Measurements from ENCODE around the gene RAD51B.
"Not testable (repeated sequence)": the region's sequence is repeated elsewhere in the genome, so short reads cannot be mapped to it uniquely, and the experiment has no call there.

Gene RAD51B

DNA sequence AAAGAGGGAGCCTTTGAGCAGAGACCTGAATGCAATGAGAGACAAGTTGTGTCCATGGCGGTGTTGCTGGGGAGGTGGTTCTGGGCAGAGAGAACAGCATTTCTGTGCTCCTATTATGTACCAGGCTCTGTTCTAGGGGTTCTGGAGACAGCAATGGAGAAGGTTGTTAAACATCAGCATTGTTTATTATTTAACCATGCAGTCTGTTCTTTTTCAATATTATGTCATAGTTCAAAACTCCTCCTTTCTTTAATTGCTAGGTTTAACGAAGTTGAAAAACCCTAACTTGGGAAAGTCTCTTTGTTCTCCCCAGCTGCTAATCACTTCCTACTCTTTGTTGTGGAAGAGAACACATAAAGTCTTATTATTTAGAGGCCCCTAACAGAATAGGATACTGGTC, 279.3 kb downstream of the RAD51B start:
- no peaks in the 10 kb centered on the region for H3K27me3 ChIP-seq (ENCODE audit: control insufficient read depth, insufficient read depth, low read length)
- no peak overlapping the region for H3K9ac ChIP-seq
- H3K4me1 ChIP-seq, result no peaks in the 10 kb centered on the region
- no peaks in the 10 kb centered on the region for H3K79me2 ChIP-seq
- H3K27ac ChIP-seq, result no peak overlapping the region
- TF ChIP-seq, protein P1, sequence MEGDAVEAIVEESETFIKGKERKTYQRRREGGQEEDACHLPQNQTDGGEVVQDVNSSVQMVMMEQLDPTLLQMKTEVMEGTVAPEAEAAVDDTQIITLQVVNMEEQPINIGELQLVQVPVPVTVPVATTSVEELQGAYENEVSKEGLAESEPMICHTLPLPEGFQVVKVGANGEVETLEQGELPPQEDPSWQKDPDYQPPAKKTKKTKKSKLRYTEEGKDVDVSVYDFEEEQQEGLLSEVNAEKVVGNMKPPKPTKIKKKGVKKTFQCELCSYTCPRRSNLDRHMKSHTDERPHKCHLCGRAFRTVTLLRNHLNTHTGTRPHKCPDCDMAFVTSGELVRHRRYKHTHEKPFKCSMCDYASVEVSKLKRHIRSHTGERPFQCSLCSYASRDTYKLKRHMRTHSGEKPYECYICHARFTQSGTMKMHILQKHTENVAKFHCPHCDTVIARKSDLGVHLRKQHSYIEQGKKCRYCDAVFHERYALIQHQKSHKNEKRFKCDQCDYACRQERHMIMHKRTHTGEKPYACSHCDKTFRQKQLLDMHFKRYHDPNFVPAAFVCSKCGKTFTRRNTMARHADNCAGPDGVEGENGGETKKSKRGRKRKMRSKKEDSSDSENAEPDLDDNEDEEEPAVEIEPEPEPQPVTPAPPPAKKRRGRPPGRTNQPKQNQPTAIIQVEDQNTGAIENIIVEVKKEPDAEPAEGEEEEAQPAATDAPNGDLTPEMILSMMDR (IDR thresholded peaks at IDR 0.05), result no peak
- H3K4me3 ChIP-seq (ENCODE audit: low read depth, low read length), result no peak overlapping the region
- no peak overlapping the region for H3K4me2 ChIP-seq (ENCODE audit: low read length)
- H3K9me3 ChIP-seq (ENCODE audit: control insufficient read depth, low read length), result no peaks in the 10 kb centered on the region
- H2AFZ ChIP-seq, result no peak overlapping the region
- H3K36me3 ChIP-seq (ENCODE audit: control insufficient read depth, insufficient read depth, low read length), result no peaks in the 10 kb centered on the region

DNA sequence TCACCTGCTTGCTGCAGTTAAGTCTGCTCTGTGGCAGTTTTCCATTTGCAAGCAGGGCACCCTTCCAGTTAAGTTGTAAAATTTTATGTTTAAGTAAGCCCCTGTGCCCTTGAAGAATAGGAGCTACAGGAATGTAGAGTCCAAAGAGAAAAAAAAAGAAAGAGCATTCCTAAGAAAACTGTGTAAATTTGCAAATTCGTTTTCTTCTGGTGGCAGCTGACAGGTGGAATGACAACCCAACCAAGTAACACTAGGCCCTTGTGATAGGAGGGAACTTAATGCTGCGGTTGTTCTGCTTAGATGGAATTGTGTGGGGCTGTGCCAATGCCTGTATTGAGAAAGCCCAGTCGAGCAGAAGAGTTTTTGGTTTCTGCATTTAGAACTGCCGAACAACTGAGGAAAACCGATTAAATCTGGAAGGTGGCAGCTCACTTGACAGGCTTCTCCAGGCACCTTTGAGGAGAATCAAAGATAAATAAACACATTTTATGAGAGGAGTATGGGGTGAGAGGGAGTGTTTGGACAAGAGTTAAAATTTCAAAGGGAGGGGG, 280.0 kb downstream of the RAD51B start:
- H3K4me2 ChIP-seq (ENCODE audit: low read length), result no peak overlapping the region
- TF ChIP-seq, protein P1 (IDR thresholded peaks at IDR 0.05), result no peak
- no peak overlapping the region for H2AFZ ChIP-seq
- no peak overlapping the region for H3K4me3 ChIP-seq (ENCODE audit: low read depth, low read length)
- H3K27me3 ChIP-seq (ENCODE audit: control insufficient read depth, insufficient read depth, low read length), result no peaks in the 10 kb centered on the region
- no peaks in the 10 kb centered on the region for H3K79me2 ChIP-seq
- no peaks in the 10 kb centered on the region for H3K4me1 ChIP-seq
- no peaks in the 10 kb centered on the region for H3K36me3 ChIP-seq (ENCODE audit: control insufficient read depth, insufficient read depth, low read length)
- no peak overlapping the region for H3K27ac ChIP-seq
- H3K9ac ChIP-seq, result no peak overlapping the region
- no peaks in the 10 kb centered on the region for H3K9me3 ChIP-seq (ENCODE audit: control insufficient read depth, low read length)

DNA sequence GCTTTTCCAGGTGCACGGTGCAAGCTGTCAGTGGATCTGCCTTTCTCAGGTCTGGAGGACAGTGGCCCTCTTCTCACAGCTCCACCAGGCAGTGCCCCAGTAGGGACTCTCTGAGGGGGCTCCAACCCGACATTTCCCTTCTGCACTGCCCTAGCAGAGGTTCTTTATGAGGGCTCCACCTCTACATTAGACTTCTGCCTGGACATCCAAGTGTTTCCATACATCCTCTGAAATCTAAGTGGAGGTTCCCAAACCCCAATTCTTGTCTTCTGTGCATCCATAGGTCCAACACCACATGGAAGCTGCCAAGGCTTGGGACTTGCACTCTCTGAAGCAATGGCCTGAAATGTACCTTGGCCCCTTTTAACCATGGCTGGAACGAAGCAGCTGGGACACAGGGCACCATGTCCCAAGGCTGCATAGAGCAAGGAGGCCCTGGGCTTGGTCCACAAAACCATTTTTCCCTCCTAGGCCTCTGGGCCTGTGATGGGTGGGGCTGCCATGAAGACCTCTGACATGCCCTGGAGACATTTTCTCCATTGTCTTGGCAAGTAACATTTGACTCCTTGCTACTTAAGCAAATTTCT, 282.2 kb downstream of the RAD51B start:
- H3K9ac ChIP-seq; H3K36me3 ChIP-seq (ENCODE audit: control insufficient read depth, insufficient read depth, low read length); H3K27me3 ChIP-seq (ENCODE audit: control insufficient read depth, insufficient read depth, low read length); H3K4me3 ChIP-seq (ENCODE audit: low read depth, low read length); H3K27ac ChIP-seq; H3K9me3 ChIP-seq (ENCODE audit: control insufficient read depth, low read length); H3K4me2 ChIP-seq (ENCODE audit: low read length); H3K79me2 ChIP-seq; H2AFZ ChIP-seq; H3K4me1 ChIP-seq: not testable (repeated sequence)

GRCh38 chr14:68103853-68104252, 284.3 kb downstream of the RAD51B start:
- no peak overlapping the region for H3K4me2 ChIP-seq (ENCODE audit: low read length)
- TF ChIP-seq, protein P1 (IDR thresholded peaks at IDR 0.05), result no peak
- H3K4me1 ChIP-seq, result no peaks in the 10 kb centered on the region
- H3K4me3 ChIP-seq (ENCODE audit: low read depth, low read length), result no peak overlapping the region
- H3K9me3 ChIP-seq (ENCODE audit: control insufficient read depth, low read length), result no peaks in the 10 kb centered on the region
- H3K36me3 ChIP-seq (ENCODE audit: control insufficient read depth, insufficient read depth, low read length), result no peaks in the 10 kb centered on the region
- no peak overlapping the region for H3K9ac ChIP-seq
- H3K27me3 ChIP-seq (ENCODE audit: control insufficient read depth, insufficient read depth, low read length), result no peaks in the 10 kb centered on the region
- H3K27ac ChIP-seq, result no peak overlapping the region
- H2AFZ ChIP-seq, result no peak overlapping the region
- H3K79me2 ChIP-seq, result no peaks in the 10 kb centered on the region

GRCh38 chr14:68104518-68104917, 284.9 kb downstream of the RAD51B start:
- Histone ChIP-seq H3K4me1 (no peaks in the 10 kb centered on the region), H3K36me3 (ENCODE audit: control insufficient read depth, insufficient read depth, low read length) (no peaks in the 10 kb centered on the region), H2AFZ (no peak overlapping the region), H3K4me2 (ENCODE audit: low read length) (no peak overlapping the region), H3K9me3 (ENCODE audit: control insufficient read depth, low read length) (no peaks in the 10 kb centered on the region), H3K79me2 (no peaks in the 10 kb centered on the region), H3K27me3 (ENCODE audit: control insufficient read depth, insufficient read depth, low read length) (no peaks in the 10 kb centered on the region), H3K9ac (no peak overlapping the region), H3K27ac (no peak overlapping the region), H3K4me3 (ENCODE audit: low read depth, low read length) (no peak overlapping the region)
- TF ChIP-seq, protein P1 (IDR thresholded peaks at IDR 0.05), result no peak

Data from parathyroid adenoma (tissue), 2 donors.